ENCODE results near the gene POLR1E.

GRCh38 chr9:37520641-37521040 lies 34.9 kb downstream of the POLR1E start:
- TF ChIP-seq, protein P1, sequence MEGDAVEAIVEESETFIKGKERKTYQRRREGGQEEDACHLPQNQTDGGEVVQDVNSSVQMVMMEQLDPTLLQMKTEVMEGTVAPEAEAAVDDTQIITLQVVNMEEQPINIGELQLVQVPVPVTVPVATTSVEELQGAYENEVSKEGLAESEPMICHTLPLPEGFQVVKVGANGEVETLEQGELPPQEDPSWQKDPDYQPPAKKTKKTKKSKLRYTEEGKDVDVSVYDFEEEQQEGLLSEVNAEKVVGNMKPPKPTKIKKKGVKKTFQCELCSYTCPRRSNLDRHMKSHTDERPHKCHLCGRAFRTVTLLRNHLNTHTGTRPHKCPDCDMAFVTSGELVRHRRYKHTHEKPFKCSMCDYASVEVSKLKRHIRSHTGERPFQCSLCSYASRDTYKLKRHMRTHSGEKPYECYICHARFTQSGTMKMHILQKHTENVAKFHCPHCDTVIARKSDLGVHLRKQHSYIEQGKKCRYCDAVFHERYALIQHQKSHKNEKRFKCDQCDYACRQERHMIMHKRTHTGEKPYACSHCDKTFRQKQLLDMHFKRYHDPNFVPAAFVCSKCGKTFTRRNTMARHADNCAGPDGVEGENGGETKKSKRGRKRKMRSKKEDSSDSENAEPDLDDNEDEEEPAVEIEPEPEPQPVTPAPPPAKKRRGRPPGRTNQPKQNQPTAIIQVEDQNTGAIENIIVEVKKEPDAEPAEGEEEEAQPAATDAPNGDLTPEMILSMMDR (IDR thresholded peaks at IDR 0.05 in 2 of 3, conservative IDR thresholded peaks at IDR 0.05 in 1 of 3; ENCODE audit: control insufficient read depth in 2 of 3, extremely low read depth in 1 of 3, insufficient read depth in 1 of 3, low read depth in 3 of 3, low read length in 3 of 3), result no peak
- no peak for TF ChIP-seq POLR2A (IDR thresholded peaks at IDR 0.05; ENCODE audit: low read depth, low read length)
- TF ChIP-seq RELA (IDR thresholded peaks at IDR 0.05; ENCODE audit: borderline replicate concordance, partially characterized antibody), result no peak
- TF ChIP-seq USF2 (IDR thresholded peaks at IDR 0.05; ENCODE audit: borderline replicate concordance, low read depth, low read length), result no peak

Measured in GM12878 (cell line).